Fibroblast of villous mesenchyme (primary cell): ENCODE results near the gene IQGAP2. TPM values are rescaled to one million over a fixed set of nuclear protein-coding genes. Genes with fewer than 3 reads are reported as not detected.
"Not testable (repeated sequence)": the region's sequence is repeated elsewhere in the genome, so short reads cannot be mapped to it uniquely, and the experiment has no call there.

Source experiments
- DNase-seq: peaks from one replicate; pipeline ENCODE4 v3.0.0-alpha.2; 2010; ENCODE audit warnings: low read depth
- H3K4me3 ChIP-seq: 2 replicates; pipeline ENCODE4 v1.5.1; 2011; ENCODE audit warnings: low read depth, mild to moderate bottlenecking, low read length
- CTCF ChIP-seq: IDR thresholded peaks from 2 replicates; pipeline ENCODE4 v1.5.1; 2012; ENCODE audit warnings: low read depth, mild to moderate bottlenecking, low read length; ENCODE audit not compliant: insufficient read depth
- total RNA-seq: library from RNA; depleted of rRNA; stranded (reverse); fragments of >200 nt; gene quantifications from 2 replicates; pipeline ENCODE4 v1.2.3, GENCODE V29; 2012

Gene IQGAP2
- total RNA-seq, 1 donor = 2.6 TPM

GRCh38 chr5:76547891-76548524, 144.9 kb downstream of the IQGAP2 start:
- no peak for DNase-seq
- no peak for TF ChIP-seq CTCF
- H3K4me3 ChIP-seq = no peak overlapping the region

GRCh38 chr5:76548525-76549229, 145.6 kb downstream of the IQGAP2 start:
- TF ChIP-seq CTCF = no peak
- no peak overlapping the region for H3K4me3 ChIP-seq
- no peak for DNase-seq

- not testable (repeated sequence) for DNase-seq, H3K4me3 ChIP-seq
These were observed 147.8 kb downstream of the IQGAP2 start for GRCh38 chr5:76550881-76551280.

GRCh38 chr5:76552546-76552945, 149.5 kb downstream of the IQGAP2 start:
- TF ChIP-seq CTCF = no peak
- H3K4me3 ChIP-seq = no peak overlapping the region
- DNase-seq = no peak

- TF ChIP-seq CTCF = no peak
- no peak for DNase-seq
- no peak overlapping the region for H3K4me3 ChIP-seq
These were observed 150.2 kb downstream of the IQGAP2 start for GRCh38 chr5:76553251-76553650.

- DNase-seq = no peak
- no peak overlapping the region for H3K4me3 ChIP-seq
- no peak for TF ChIP-seq CTCF
These were observed 152.0 kb downstream of the IQGAP2 start for GRCh38 chr5:76555114-76555513.

- no peak for TF ChIP-seq CTCF
- no peak for DNase-seq
- H3K4me3 ChIP-seq = no peak overlapping the region
These were observed 152.6 kb downstream of the IQGAP2 start for GRCh38 chr5:76555717-76556116.
